HEK293T (cell line): ENCODE measurements around the gene MMD2.

Experiments used
- ARNT ChIP-seq: fragments of 450-650 bp; IDR thresholded peaks from 2 replicates; pipeline ENCODE4 v1.6.1; 2017; ENCODE audit warnings: mild to moderate bottlenecking
- FOXM1 ChIP-seq: fragments of 450-650 bp; IDR thresholded peaks from 2 replicates; pipeline ENCODE4 v1.6.1; 2017; ENCODE audit warnings: mild to moderate bottlenecking, borderline replicate concordance
- ZNF384 ChIP-seq: fragments of 450-650 bp; IDR thresholded peaks from 2 replicates; pipeline ENCODE4 v1.6.1; 2016
- TF ChIP-seq, protein P1 (sequence below): fragments of 450-650 bp; IDR thresholded peaks from 2 replicates; pipeline ENCODE4 v1.6.1; 2016

DNA sequence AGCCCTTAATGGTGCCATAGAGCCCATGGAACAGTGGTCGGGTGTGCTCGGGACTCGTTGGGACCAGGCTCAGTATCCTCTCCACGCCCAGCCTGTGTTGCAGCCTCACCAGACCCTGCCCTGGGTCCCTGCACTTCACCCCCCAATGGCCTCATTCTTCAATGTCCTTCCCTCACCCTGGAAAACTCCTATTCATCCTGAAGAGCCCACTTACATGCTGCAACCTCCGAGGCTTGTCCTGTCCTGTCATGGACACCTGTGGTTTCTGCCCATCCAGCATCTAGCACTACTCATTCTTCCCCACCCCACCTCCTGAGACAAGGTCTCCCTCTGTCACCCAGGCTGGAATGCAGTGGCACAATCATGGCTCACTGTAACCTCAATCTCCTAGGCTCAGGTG is 7.7 kb downstream of the MMD2 start:
- TF ChIP-seq ARNT (no peak), FOXM1 (no peak), ZNF384 (no peak)
- TF ChIP-seq, protein P1, sequence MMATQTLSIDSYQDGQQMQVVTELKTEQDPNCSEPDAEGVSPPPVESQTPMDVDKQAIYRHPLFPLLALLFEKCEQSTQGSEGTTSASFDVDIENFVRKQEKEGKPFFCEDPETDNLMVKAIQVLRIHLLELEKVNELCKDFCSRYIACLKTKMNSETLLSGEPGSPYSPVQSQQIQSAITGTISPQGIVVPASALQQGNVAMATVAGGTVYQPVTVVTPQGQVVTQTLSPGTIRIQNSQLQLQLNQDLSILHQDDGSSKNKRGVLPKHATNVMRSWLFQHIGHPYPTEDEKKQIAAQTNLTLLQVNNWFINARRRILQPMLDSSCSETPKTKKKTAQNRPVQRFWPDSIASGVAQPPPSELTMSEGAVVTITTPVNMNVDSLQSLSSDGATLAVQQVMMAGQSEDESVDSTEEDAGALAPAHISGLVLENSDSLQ: no peak
